HEK293T (cell line): ENCODE results near the gene ZNF578.
"Not testable (repeated sequence)": the region's sequence is repeated elsewhere in the genome, so short reads cannot be mapped to it uniquely, and the experiment has no call there.

Source experiments
- CTCF ChIA-PET: fragments of 350-600 bp; formaldehyde crosslinking; extraction: SDS; loops from one replicate; lab custom pipeline; 2021; ENCODE audit warnings: antibody characterized with exemption, inconsistent platforms; lab: Yijun Ruan, JAX
- POLR2A ChIA-PET: fragments of 350-600 bp; formaldehyde crosslinking; extraction: SDS; loops from one replicate; lab custom pipeline; 2020; ENCODE audit warnings: antibody characterized with exemption, inconsistent platforms; lab: Yijun Ruan, JAX
- DNase-seq: peaks from one replicate; pipeline ENCODE4 v3.0.0; 2012; ENCODE audit warnings: mixed read lengths; ENCODE audit errors: extremely low spot score
- ARNT ChIP-seq: fragments of 450-650 bp; IDR thresholded peaks from 2 replicates; pipeline ENCODE4 v1.6.1; 2017; ENCODE audit warnings: mild to moderate bottlenecking
- BHLHE40 ChIP-seq: fragments of 450-650 bp; IDR thresholded peaks from 2 replicates; pipeline ENCODE4 v1.6.1; 2016; ENCODE audit warnings: mild to moderate bottlenecking, moderate library complexity, borderline replicate concordance
- CTBP1 ChIP-seq: fragments of 450-650 bp; IDR thresholded peaks from 2 replicates; pipeline ENCODE4 v1.6.1; 2016; ENCODE audit warnings: borderline replicate concordance
- ELF4 ChIP-seq: fragments of 450-650 bp; IDR thresholded peaks from 2 replicates; pipeline ENCODE4 v1.6.1; 2017; ENCODE audit warnings: antibody characterized with exemption
- FOXA1 ChIP-seq: fragments of 450-650 bp; IDR thresholded peaks from 2 replicates; pipeline ENCODE4 v1.6.1; 2016; ENCODE audit warnings: mild to moderate bottlenecking
- FOXK2 ChIP-seq: fragments of 450-650 bp; IDR thresholded peaks from 2 replicates; pipeline ENCODE4 v1.6.1; 2016; ENCODE audit warnings: mild to moderate bottlenecking
- FOXM1 ChIP-seq: fragments of 450-650 bp; IDR thresholded peaks from 2 replicates; pipeline ENCODE4 v1.6.1; 2017; ENCODE audit warnings: mild to moderate bottlenecking, borderline replicate concordance
- HDGF ChIP-seq: fragments of 450-650 bp; IDR thresholded peaks from 2 replicates; pipeline ENCODE4 v1.6.1; 2017; ENCODE audit warnings: antibody characterized with exemption, borderline replicate concordance
- L3MBTL2 ChIP-seq: fragments of 450-650 bp; conservative IDR thresholded peaks from 2 replicates; pipeline ENCODE4 v1.6.1; 2016; ENCODE audit warnings: mild to moderate bottlenecking
- NFRKB ChIP-seq: fragments of 450-650 bp; IDR thresholded peaks from 2 replicates; pipeline ENCODE4 v1.6.1; 2016; ENCODE audit warnings: mild to moderate bottlenecking, moderate library complexity
- SP1 ChIP-seq: fragments of 450-650 bp; IDR thresholded peaks from 2 replicates; pipeline ENCODE4 v1.6.1; 2017
- SUZ12 ChIP-seq: fragments of 450-650 bp; IDR thresholded peaks from 2 replicates; pipeline ENCODE4 v1.6.1; 2016; ENCODE audit warnings: mild to moderate bottlenecking
- TARDBP ChIP-seq: fragments of 450-650 bp; IDR thresholded peaks from 2 replicates; pipeline ENCODE4 v1.6.1; 2016
- ZNF384 ChIP-seq: fragments of 450-650 bp; IDR thresholded peaks from 2 replicates; pipeline ENCODE4 v1.6.1; 2016
- TF ChIP-seq, protein P1 (sequence below): fragments of 450-650 bp; IDR thresholded peaks from 2 replicates; pipeline ENCODE4 v1.6.1; 2016

The ZNF578 gene

DNA sequence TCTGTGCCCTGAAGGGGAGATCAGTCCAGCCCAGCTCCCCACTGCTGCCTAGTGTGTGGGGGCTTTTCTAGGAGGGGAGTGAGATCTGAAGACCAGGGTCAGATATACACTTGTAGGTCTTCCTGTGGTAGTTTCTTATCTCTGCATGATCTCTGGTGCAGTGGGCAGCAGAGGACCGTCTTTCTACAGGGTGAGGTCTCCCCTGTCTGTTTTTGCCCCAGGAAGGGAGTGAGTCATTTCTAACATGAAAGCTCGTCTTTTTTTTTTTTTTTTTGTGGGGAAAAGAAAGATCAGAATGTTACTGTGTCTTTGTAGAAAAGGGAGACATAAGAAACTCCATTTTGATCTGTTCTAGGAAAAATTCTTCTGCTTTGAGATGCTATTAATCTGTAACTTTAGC lies 65.3 kb downstream of the ZNF578 start:
- no peak for DNase-seq
- ChIA-PET POLR2A (no interaction called here), CTCF (no interaction called here)
- TF ChIP-seq BHLHE40: no peak
- TF ChIP-seq, protein P1, sequence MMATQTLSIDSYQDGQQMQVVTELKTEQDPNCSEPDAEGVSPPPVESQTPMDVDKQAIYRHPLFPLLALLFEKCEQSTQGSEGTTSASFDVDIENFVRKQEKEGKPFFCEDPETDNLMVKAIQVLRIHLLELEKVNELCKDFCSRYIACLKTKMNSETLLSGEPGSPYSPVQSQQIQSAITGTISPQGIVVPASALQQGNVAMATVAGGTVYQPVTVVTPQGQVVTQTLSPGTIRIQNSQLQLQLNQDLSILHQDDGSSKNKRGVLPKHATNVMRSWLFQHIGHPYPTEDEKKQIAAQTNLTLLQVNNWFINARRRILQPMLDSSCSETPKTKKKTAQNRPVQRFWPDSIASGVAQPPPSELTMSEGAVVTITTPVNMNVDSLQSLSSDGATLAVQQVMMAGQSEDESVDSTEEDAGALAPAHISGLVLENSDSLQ: no peak
- no peak for TF ChIP-seq FOXM1
- no peak for TF ChIP-seq CTBP1
- no peak for TF ChIP-seq FOXK2

DNA sequence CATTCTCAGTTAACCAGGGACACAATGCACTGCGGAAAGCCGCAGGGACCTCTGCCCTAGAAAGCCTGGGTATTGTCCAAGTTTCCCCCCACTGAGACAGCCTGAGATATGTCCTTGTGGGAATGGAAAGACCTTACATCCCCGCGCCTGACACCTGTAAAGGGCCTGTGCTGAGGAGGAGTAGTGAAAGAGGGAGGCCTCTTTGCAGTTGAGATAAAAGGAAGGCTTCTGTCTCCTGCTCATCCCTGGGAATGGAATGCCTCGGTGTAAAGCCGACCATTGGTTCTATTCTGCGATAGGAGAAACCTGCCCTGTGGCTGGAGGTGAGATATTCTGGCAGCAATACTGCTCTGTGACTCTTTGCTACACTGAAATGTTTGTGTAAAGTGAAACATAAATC lies 65.8 kb downstream of the ZNF578 start:
- POLR2A ChIA-PET: not testable (repeated sequence)

DNA sequence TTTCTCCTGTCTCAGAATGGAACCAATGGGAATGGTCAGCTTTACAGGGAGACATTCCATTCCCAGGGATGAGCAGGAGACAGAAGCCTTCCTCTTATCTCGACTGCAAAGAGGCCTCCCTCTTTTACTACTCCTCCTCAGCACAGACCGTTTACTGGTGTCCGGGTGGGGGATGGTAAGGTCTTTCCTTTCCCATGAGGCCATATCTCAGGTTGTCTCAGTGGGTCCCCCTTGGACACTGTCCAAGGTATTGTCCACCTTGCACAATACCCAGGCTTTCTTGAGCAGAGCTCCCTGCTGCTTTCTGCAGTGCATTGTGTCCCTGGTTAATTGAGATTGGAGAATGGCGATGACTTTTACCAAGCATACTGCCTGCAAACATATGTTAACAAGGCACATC lies 66.7 kb downstream of the ZNF578 start:
- no peak for TF ChIP-seq ARNT
- no peak for TF ChIP-seq HDGF
- TF ChIP-seq NFRKB: no peak
- TF ChIP-seq, protein P1: no peak
- no peak for TF ChIP-seq CTBP1
- no peak for TF ChIP-seq ELF4
- no peak for TF ChIP-seq FOXA1
- ChIA-PET CTCF (no interaction called here), POLR2A (no interaction called here)
- DNase-seq: no peak

More for the DNA sequence above, 65.8 kb downstream of the ZNF578 start:
- DNase-seq, CTCF ChIA-PET: not testable (repeated sequence)

DNA sequence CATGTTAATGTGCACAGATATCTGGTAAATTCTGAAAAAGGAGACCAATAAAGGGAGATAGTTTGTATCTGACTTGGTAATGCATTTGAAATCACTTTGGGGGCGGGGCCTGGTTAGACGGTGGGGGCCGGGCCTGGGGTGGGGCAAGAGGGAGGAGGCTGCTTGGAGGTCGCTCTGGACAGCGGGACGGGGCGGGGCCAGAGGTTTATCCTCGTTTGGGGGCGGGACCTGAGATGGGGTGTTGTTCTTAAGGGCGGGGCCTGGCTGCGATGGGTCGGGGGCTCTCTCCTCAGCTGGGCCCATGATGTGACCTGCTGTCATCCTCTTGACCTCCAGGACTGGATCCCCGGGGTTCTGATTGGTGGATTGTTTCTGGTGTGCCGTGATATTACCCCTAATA lies 69.2 kb downstream of the ZNF578 start:
- ChIA-PET POLR2A (no interaction called here), CTCF (interaction anchor here (0.6 kb wide), 1 partner anchor 137 kb away, joined by 4 read pairs; no protein-coding TSS in a partner anchor)
- DNase-seq: no peak
- TF ChIP-seq, protein P1: no peak
- TF ChIP-seq SUZ12 (no peak), TARDBP (no peak), L3MBTL2 (no peak), SP1 (no peak), BHLHE40 (no peak), NFRKB (no peak), ZNF384 (no peak), ARNT (no peak)

DNA sequence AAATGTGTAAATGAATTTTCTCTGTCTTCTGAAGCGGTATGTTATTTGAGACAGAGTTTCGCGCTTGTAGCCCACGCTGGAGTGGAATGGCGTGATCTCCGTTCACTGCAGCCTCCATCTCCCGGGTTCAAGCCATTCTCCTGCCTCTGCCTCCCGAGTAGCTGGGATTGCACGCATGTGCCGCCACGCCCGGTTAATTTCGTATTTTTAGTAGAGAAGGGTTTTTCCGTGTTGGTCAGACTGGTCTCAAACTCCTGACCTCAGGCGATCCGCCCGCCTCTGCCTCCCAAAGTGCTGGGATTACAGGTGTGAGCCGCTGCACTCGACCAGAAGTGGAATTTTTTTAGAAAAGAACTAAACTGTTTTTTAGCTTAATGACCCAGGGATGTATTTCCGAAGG lies 70.7 kb downstream of the ZNF578 start:
- TF ChIP-seq NFRKB (no peak), CTBP1 (no peak), FOXM1 (no peak), SUZ12 (no peak), ZNF384 (no peak), L3MBTL2 (no peak), SP1 (no peak), ARNT (no peak), FOXK2 (no peak), BHLHE40 (no peak)
- TF ChIP-seq, protein P1: no peak
- ChIA-PET CTCF (no interaction called here), POLR2A (no interaction called here)
- no peak for DNase-seq

DNA sequence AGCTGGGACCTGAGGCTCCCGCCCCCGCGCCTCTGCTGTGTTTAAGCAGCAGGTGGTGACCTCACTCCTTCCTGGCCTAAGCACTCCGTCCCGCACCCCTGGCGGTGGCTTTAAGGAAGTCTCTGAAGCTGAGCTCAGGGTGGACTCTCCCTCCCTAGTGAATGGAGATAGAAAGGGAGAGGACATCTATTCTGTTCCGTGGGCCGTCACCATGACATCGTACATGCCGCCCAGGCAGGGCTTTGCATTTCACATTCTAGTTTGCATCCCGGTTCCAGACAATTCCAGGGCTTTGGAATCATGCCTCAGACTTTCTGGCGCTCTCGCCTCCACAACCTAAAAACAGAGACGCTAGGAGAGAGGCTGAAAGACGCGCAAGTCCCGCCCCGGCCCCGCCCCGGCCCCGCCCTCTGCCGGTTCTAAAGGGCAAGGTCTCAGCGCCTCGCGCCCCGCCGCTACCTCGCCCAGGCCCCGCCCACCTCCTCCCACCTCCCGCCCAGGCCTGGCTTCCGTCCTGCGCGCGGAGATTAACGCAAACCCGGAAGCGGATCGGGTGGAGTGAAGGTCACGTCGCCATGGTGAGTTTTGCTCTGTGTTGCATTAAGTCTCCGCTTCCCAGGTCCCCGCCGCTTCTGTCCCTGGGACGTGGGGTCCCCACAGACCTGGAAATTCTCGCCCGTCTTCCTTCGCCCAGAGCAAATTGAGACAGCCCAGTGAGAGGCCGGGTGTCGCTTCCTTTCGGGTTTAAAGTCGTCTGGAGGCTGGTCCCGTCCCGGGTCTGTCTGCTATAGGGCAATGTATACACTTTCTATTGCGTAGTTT lies 74.0 kb downstream of the ZNF578 start, which contains the start of gene ZNF808:
Gene ZNF808 (plus strand): TSS at position 535 of the 822 bp plus-strand sequence. CDS start 15,617 bp downstream, outside the sequence.
- DNase-seq: no peak
- POLR2A ChIA-PET: no interaction called here
- CTCF ChIA-PET: no interaction called here
- TF ChIP-seq ARNT (no peak), L3MBTL2 (no peak)

DNA sequence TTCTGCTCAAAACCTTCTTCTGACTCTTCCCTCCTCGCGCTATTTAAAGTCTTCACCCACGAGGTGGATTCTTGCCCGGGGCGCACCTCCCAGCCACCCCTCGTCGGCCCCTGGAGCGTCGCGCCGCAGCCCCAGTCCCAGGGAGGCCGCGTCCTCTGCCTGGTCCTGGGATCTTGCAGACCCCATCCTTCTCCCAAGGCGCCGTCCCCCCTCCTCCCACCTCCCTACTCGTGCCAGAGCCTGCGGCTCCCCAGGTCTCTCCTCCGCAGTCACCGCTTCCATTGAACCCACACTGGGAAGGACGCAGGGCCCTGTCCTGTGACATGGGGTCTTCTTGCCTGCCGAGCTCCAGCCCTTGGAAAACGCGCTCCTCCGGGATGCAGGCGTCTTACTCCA lies 74.6 kb downstream of the ZNF578 start:
- no peak for DNase-seq
- POLR2A ChIA-PET: no interaction called here
- TF ChIP-seq, protein P1: no peak
- TF ChIP-seq FOXK2 (no peak), ELF4 (no peak), SP1 (no peak), FOXA1 (no peak), BHLHE40 (no peak), ARNT (no peak), HDGF (no peak), FOXM1 (no peak), CTBP1 (no peak), ZNF384 (no peak)
- CTCF ChIA-PET: no interaction called here
